Thyroid gland (tissue), 4 donors: ENCODE measurements around the gene LAMB3. TPM values are rescaled to one million over a fixed set of nuclear protein-coding genes. Genes with fewer than 3 reads are reported as not detected.

Experiments
- DNase-seq, 2 donors: peaks; one replicate each; pipeline ENCODE4 v3.0.0-alpha.2; 2019
- H3K27ac ChIP-seq, 3 donors: fragments of 200-600 bp; sonication (generic); 1 replicate in 2 of 3; 2 replicates in 1 of 3; pipeline ENCODE4 v1.5.1; 2016 to 2019; ENCODE audit warnings: mild to moderate bottlenecking in 1 of 3, moderate library complexity in 1 of 3
- H3K27me3 ChIP-seq: fragments of 200-600 bp; sonication (generic); one replicate; pipeline ENCODE4 v1.5.1; 2019
- H3K36me3 ChIP-seq, 2 donors: fragments of 200-600 bp; sonication (generic); one replicate each; pipeline ENCODE4 v1.5.1; 2016 to 2019
- H3K4me1 ChIP-seq, 2 donors: fragments of 200-600 bp; sonication (generic); one replicate each; pipeline ENCODE4 v1.5.1; 2017 to 2019
- H3K4me3 ChIP-seq, 3 donors: fragments of 200-600 bp; sonication (generic); replicated peaks in 1 of 3; 1 replicate in 2 of 3; 2 replicates in 1 of 3; pipeline ENCODE4 v1.5.1; 2016; ENCODE audit warnings: mild to moderate bottlenecking in 1 of 3
- H3K9me3 ChIP-seq: fragments of 200-600 bp; sonication (generic); one replicate; pipeline ENCODE4 v1.5.1; 2017
- CTCF ChIP-seq, 6 experiments: fragments of 200-600 bp in 3 of 6; fragments of 450-650 bp in 3 of 6; sonication (generic) in 3 of 6; IDR thresholded peaks; one replicate each; pipeline ENCODE4 v1.5.1; 2016 to 2019; ENCODE audit warnings: antibody characterized with exemption in 6 of 6, mild to moderate bottlenecking in 2 of 6, inconsistent platforms in 1 of 6, moderate library complexity in 1 of 6
- POLR2A ChIP-seq, 2 donors: fragments of 450-650 bp; IDR thresholded peaks; one replicate each; pipeline ENCODE4 v1.6.1; 2017; ENCODE audit warnings: antibody characterized with exemption in 2 of 2, mild to moderate bottlenecking in 2 of 2, moderate library complexity in 1 of 2
- WGBS, 2 donors: methylation state at CpG; one replicate each; pipeline ENCODE4 v1.1.5; 2017; 5-methylcytosine and 5-hydroxymethylcytosine counted together
- intact Hi-C: fragments of 100-400 bp; cut with DNase I; formaldehyde crosslinking; loops from one replicate; pipeline ENCODE4 v1.15.1; 2023
- total RNA-seq, 4 donors: library from RNA; depleted of rRNA; stranded (reverse); fragments of >200 nt; gene quantifications; one replicate each; pipeline ENCODE4 v1.2.3, GENCODE V29; 2016

Gene LAMB3
- total RNA-seq, 4 donors from 2014 or later: 0.56 to 5.6 (median 2.7) TPM

- DNase-seq: no peak
- 86 to 90% methylated on average over 1 of the region's 1 CpG for WGBS, 2 donors
- H3K27ac ChIP-seq: no peak overlapping the region
- no peak overlapping the region for H3K4me3 ChIP-seq
- H3K27me3 ChIP-seq: no peaks in the 10 kb centered on the region
- no peaks in the 10 kb centered on the region for H3K9me3 ChIP-seq
- H3K36me3 ChIP-seq: no peaks in the 10 kb centered on the region
- no peaks in the 10 kb centered on the region for H3K4me1 ChIP-seq
- TF ChIP-seq POLR2A (IDR thresholded peaks at IDR 0.05) (no peak), CTCF (IDR thresholded peaks at IDR 0.05) (no peak)
- intact Hi-C loops: no loop called here
Observed at GRCh38 chr1:209667103-209667502, 14.9 kb upstream of the LAMB3 start.

GRCh38 chr1:209662879-209663327, 10.7 kb upstream of the LAMB3 start:
- DNase-seq: no peak
- peaks cover 0 to 7% of the 10 kb centered on the region in 2 donors for H3K4me1 ChIP-seq
- 94 to 98% methylated on average over 3 of the region's 3 CpGs for WGBS, 2 donors
- intact Hi-C loops: no loop called here
- no peaks in the 10 kb centered on the region for H3K27me3 ChIP-seq
- H3K27ac ChIP-seq: no peak overlapping the region
- no peaks in the 10 kb centered on the region for H3K9me3 ChIP-seq
- TF ChIP-seq POLR2A (IDR thresholded peaks at IDR 0.05): no peak
- TF ChIP-seq CTCF (IDR thresholded peaks at IDR 0.05): no peak
- no peak overlapping the region for H3K4me3 ChIP-seq
- H3K36me3 ChIP-seq: no peaks in the 10 kb centered on the region

- H3K4me3 ChIP-seq: no peak overlapping the region
- no peaks in the 10 kb centered on the region for H3K36me3 ChIP-seq
- no peaks in the 10 kb centered on the region for H3K9me3 ChIP-seq
- TF ChIP-seq CTCF (IDR thresholded peaks at IDR 0.05) (no peak), POLR2A (IDR thresholded peaks at IDR 0.05) (no peak)
- H3K27ac ChIP-seq: no peak overlapping the region
- 79 to 81% methylated on average over 1 of the region's 1 CpG for WGBS, 2 donors
- peaks cover 0 to 7% of the 10 kb centered on the region in 2 donors for H3K4me1 ChIP-seq
- DNase-seq: no peak
- no peaks in the 10 kb centered on the region for H3K27me3 ChIP-seq
- intact Hi-C loops: no loop called here
Observed at GRCh38 chr1:209661071-209661470, 8.8 kb upstream of the LAMB3 start.

- H3K4me3 ChIP-seq: no peak overlapping the region
- DNase-seq: no peak
- peaks cover 0 to 7% of the 10 kb centered on the region in 2 donors for H3K4me1 ChIP-seq
- intact Hi-C loops: no loop called here
- 27 to 33% methylated on average over 5 of the region's 5 CpGs for WGBS, 2 donors
- TF ChIP-seq CTCF (IDR thresholded peaks at IDR 0.05): no peak
- TF ChIP-seq POLR2A (IDR thresholded peaks at IDR 0.05): no peak
- H3K36me3 ChIP-seq: no peaks in the 10 kb centered on the region
- no peaks in the 10 kb centered on the region for H3K9me3 ChIP-seq
- H3K27ac ChIP-seq: no peak overlapping the region
- no peaks in the 10 kb centered on the region for H3K27me3 ChIP-seq
Observed at GRCh38 chr1:209659909-209660308, 7.7 kb upstream of the LAMB3 start.

- no peak for DNase-seq
- H3K27ac ChIP-seq: no peak overlapping the region
- H3K9me3 ChIP-seq: no peaks in the 10 kb centered on the region
- no peaks in the 10 kb centered on the region for H3K27me3 ChIP-seq
- TF ChIP-seq POLR2A (IDR thresholded peaks at IDR 0.05) (no peak), CTCF (IDR thresholded peaks at IDR 0.05) (no peak)
- H3K4me1 ChIP-seq: peaks cover 14 to 17% of the 10 kb centered on the region in 2 donors
- H3K4me3 ChIP-seq: no peak overlapping the region
- intact Hi-C loops: no loop called here
- WGBS, 2 donors: 98 to 99% methylated on average over 5 of the region's 5 CpGs
- H3K36me3 ChIP-seq: no peaks in the 10 kb centered on the region
Observed at GRCh38 chr1:209657918-209658317, 5.7 kb upstream of the LAMB3 start.
